Skin epidermis (tissue), 12 donors: Measurements from ENCODE around the gene KLHL33.

ENCODE experiments used
- H3K27ac ChIP-seq, 21 experiments: fragments of 200-600 bp; sonication (generic) in 11 of 21; one replicate each; pipeline ENCODE4 v1.5.0; 2020; ENCODE audit warnings: mild to moderate bottlenecking in 3 of 21, inconsistent platforms in 2 of 21, moderate library complexity in 2 of 21
- H3K4me3 ChIP-seq, 7 experiments: fragments of 200-600 bp; sonication (generic) in 2 of 7; one replicate each; pipeline ENCODE4 v1.5.0; 2020; ENCODE audit warnings: inconsistent platforms in 2 of 7, mild to moderate bottlenecking in 2 of 7, moderate library complexity in 1 of 7

Gene KLHL33

GRCh38 chr14:20419419-20419818 lies 16.5 kb downstream of the KLHL33 start:
- Histone ChIP-seq H3K4me3 (no peak overlapping the region), H3K27ac (no peak overlapping the region)

GRCh38 chr14:20418501-20418909 lies 17.5 kb downstream of the KLHL33 start:
- no peak overlapping the region for H3K4me3 ChIP-seq
- H3K27ac ChIP-seq: no peak overlapping the region

- Histone ChIP-seq H3K27ac (no peak overlapping the region), H3K4me3 (no peak overlapping the region)
Measured at GRCh38 chr14:20417250-20418186, 18.4 kb downstream of the KLHL33 start.

GRCh38 chr14:20416223-20416622 lies 19.7 kb downstream of the KLHL33 start:
- H3K27ac ChIP-seq: peak overlapping the region in 4 of 21 experiments; percentile 12 to 69 (median 30)
- H3K4me3 ChIP-seq: no peak overlapping the region

- peak overlapping the region in 4 of 21 experiments; percentile 12 to 69 (median 30) for H3K27ac ChIP-seq
- no peak overlapping the region for H3K4me3 ChIP-seq
Measured at GRCh38 chr14:20415782-20416206, 20.2 kb downstream of the KLHL33 start.

GRCh38 chr14:20413744-20414082 lies 22.3 kb downstream of the KLHL33 start:
- Histone ChIP-seq H3K4me3 (peak overlapping the region; percentile 59 to 95 (median 79)), H3K27ac (peak overlapping the region in 20 of 21 experiments; percentile 85 to 99 (median 94))

- Histone ChIP-seq H3K4me3 (peak within 1 kb of the TSS; percentile 59 to 95 (median 79)), H3K27ac (peak within 1 kb of the TSS; percentile 56 to 99 (median 93))
Measured at GRCh38 chr14:20412876-20413743, 22.9 kb downstream of the KLHL33 start, which contains the start of gene TEP1. TEP1 (minus strand) TSS chr14:20413501; CDS start chr14:20408439, 5,062 bp downstream.

GRCh38 chr14:20412411-20412810 lies 23.6 kb downstream of the KLHL33 start:
- peak overlapping the region in 20 of 21 experiments; percentile 85 to 99 (median 94) for H3K27ac ChIP-seq
- H3K4me3 ChIP-seq: peak overlapping the region; percentile 59 to 95 (median 79)

- H3K27ac ChIP-seq: no peak overlapping the region
- no peak overlapping the region for H3K4me3 ChIP-seq
Measured at GRCh38 chr14:20409226-20409625, 26.7 kb downstream of the KLHL33 start.

GRCh38 chr14:20403521-20403920 lies 32.4 kb downstream of the KLHL33 start:
- Histone ChIP-seq H3K27ac (no peak overlapping the region), H3K4me3 (no peak overlapping the region)

GRCh38 chr14:20400965-20401593 lies 34.9 kb downstream of the KLHL33 start:
- Histone ChIP-seq H3K4me3 (no peak overlapping the region), H3K27ac (peak overlapping the region in 6 of 21 experiments; percentile 26 to 55 (median 42))

GRCh38 chr14:20400589-20400964 lies 35.4 kb downstream of the KLHL33 start:
- H3K4me3 ChIP-seq: no peak overlapping the region
- peak overlapping the region in 2 of 21 experiments; percentile 26 to 55 for H3K27ac ChIP-seq

- H3K27ac ChIP-seq: no peak overlapping the region
- no peak overlapping the region for H3K4me3 ChIP-seq
Measured at GRCh38 chr14:20397511-20397910, 38.5 kb downstream of the KLHL33 start.

GRCh38 chr14:20391505-20391904 lies 44.5 kb downstream of the KLHL33 start:
- H3K4me3 ChIP-seq: no peak overlapping the region
- H3K27ac ChIP-seq: no peak overlapping the region

GRCh38 chr14:20388159-20388558 lies 47.8 kb downstream of the KLHL33 start:
- Histone ChIP-seq H3K27ac (no peak overlapping the region), H3K4me3 (no peak overlapping the region)

GRCh38 chr14:20387576-20387975 lies 48.4 kb downstream of the KLHL33 start:
- no peak overlapping the region for H3K4me3 ChIP-seq
- no peak overlapping the region for H3K27ac ChIP-seq

- H3K27ac ChIP-seq: no peak overlapping the region
- H3K4me3 ChIP-seq: no peak overlapping the region
Measured at GRCh38 chr14:20386276-20386855, 49.6 kb downstream of the KLHL33 start.

GRCh38 chr14:20384886-20385285 lies 51.1 kb downstream of the KLHL33 start:
- H3K4me3 ChIP-seq: no peak overlapping the region

GRCh38 chr14:20384321-20384720 lies 51.6 kb downstream of the KLHL33 start:
- Histone ChIP-seq H3K4me3 (no peak overlapping the region), H3K27ac (no peak overlapping the region)

More at GRCh38 chr14:20384886-20385285, 51.1 kb downstream of the KLHL33 start:
- no peak overlapping the region for H3K27ac ChIP-seq
